ENCODE measurements around the gene EVL.

The EVL gene

DNA sequence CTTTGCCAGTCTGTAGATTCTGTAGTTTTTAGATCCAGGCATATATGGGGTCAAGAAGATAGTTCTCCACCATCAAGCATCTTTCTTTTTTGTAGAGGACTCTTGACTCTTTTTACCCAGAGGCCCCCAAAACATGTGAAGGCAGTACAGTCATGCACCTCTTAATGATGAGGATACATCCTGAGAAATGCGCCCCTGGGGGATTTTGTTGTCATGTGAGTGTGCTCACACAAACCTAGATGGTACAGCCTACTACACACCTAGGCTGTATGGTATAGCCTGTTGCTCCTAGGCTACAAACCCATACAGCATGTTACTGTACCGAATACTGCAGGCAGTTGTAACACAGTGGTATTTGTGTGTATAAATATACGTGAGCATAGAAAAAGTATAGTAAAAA lies 23.0 kb downstream of the EVL start:
- TF ChIP-seq EZH2phosphoT487 (IDR thresholded peaks at IDR 0.05; ENCODE audit: low read depth): no peak
- TF ChIP-seq, protein P1, sequence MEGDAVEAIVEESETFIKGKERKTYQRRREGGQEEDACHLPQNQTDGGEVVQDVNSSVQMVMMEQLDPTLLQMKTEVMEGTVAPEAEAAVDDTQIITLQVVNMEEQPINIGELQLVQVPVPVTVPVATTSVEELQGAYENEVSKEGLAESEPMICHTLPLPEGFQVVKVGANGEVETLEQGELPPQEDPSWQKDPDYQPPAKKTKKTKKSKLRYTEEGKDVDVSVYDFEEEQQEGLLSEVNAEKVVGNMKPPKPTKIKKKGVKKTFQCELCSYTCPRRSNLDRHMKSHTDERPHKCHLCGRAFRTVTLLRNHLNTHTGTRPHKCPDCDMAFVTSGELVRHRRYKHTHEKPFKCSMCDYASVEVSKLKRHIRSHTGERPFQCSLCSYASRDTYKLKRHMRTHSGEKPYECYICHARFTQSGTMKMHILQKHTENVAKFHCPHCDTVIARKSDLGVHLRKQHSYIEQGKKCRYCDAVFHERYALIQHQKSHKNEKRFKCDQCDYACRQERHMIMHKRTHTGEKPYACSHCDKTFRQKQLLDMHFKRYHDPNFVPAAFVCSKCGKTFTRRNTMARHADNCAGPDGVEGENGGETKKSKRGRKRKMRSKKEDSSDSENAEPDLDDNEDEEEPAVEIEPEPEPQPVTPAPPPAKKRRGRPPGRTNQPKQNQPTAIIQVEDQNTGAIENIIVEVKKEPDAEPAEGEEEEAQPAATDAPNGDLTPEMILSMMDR (IDR thresholded peaks at IDR 0.05; ENCODE audit: low read depth, low read length): no peak
- Histone ChIP-seq H3K36me3 (replicated peaks; ENCODE audit: low read depth, low read length) (no peaks in the 10 kb centered on the region), H3K4me2 (ENCODE audit: low read length) (no peak overlapping the region), H3K9me3 (ENCODE audit: insufficient read depth, low read length) (no peaks in the 10 kb centered on the region), H3K27ac (ENCODE audit: low read length) (no peak overlapping the region), H3K79me2 (ENCODE audit: low read length) (no peaks in the 10 kb centered on the region), H3K4me3 (ENCODE audit: low read length) (no peak overlapping the region), H4K20me1 (ENCODE audit: insufficient read depth, low read length) (no peaks in the 10 kb centered on the region), H3K4me1 (ENCODE audit: low read length) (no peaks in the 10 kb centered on the region), H3K9ac (ENCODE audit: low read length) (no peak overlapping the region), H3K27me3 (ENCODE audit: low read depth, low read length) (no peaks in the 10 kb centered on the region), H2AFZ (ENCODE audit: low read depth, low read length) (no peak overlapping the region)

DNA sequence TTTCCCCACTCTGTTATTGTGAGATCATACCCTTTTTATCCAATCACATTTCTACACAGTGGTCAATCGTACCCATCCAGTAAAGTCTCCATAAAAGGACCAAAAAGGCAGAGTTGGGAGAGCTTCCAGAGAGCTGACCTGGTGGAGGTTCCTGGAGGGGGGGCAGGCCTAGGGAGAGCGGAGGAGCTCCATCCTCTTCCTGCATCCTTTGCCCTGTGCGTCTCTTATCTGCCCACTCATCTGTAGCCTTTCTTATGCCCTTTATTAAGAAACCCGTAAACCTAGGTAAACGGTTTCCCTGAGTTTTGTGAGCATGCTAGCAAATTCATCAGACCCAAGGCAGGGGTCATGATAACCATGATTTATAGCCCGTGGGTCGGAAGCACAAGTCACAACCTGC lies 26.2 kb downstream of the EVL start:
- H3K27me3 ChIP-seq (ENCODE audit: low read depth, low read length): no peaks in the 10 kb centered on the region
- no peak for TF ChIP-seq EZH2phosphoT487 (IDR thresholded peaks at IDR 0.05; ENCODE audit: low read depth)
- TF ChIP-seq, protein P1 (IDR thresholded peaks at IDR 0.05; ENCODE audit: low read depth, low read length): no peak
- no peak overlapping the region for H2AFZ ChIP-seq (ENCODE audit: low read depth, low read length)
- H4K20me1 ChIP-seq (ENCODE audit: insufficient read depth, low read length): no peaks in the 10 kb centered on the region
- H3K9me3 ChIP-seq (ENCODE audit: insufficient read depth, low read length): no peaks in the 10 kb centered on the region
- H3K79me2 ChIP-seq (ENCODE audit: low read length): no peaks in the 10 kb centered on the region
- no peak overlapping the region for H3K27ac ChIP-seq (ENCODE audit: low read length)
- H3K4me3 ChIP-seq (ENCODE audit: low read length): no peak overlapping the region
- no peaks in the 10 kb centered on the region for H3K36me3 ChIP-seq (replicated peaks; ENCODE audit: low read depth, low read length)
- no peak overlapping the region for H3K4me2 ChIP-seq (ENCODE audit: low read length)
- no peaks in the 10 kb centered on the region for H3K4me1 ChIP-seq (ENCODE audit: low read length)
- H3K9ac ChIP-seq (ENCODE audit: low read length): no peak overlapping the region

DNA sequence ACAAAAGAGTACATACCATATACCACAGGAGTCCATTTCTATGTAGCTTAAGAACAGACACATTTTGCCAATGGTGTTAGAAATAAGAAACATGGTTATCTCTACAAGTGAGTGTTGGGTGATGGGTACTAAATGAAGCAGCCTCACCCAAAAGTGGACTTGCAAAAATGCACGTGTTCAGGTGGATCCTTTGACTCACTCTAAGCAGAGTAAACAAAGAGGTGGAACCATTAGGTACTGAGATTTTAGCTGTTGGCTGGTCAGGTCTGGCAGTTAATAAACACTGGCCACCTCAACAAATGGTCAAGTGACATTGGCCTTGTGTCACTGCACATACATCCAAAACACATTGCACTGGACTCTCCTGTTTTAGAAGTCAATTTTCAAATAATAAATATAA lies 27.6 kb downstream of the EVL start:
- no peaks in the 10 kb centered on the region for H3K27me3 ChIP-seq (ENCODE audit: low read depth, low read length)
- no peak overlapping the region for H3K27ac ChIP-seq (ENCODE audit: low read length)
- H3K4me3 ChIP-seq (ENCODE audit: low read length): no peak overlapping the region
- no peaks in the 10 kb centered on the region for H3K9me3 ChIP-seq (ENCODE audit: insufficient read depth, low read length)
- H4K20me1 ChIP-seq (ENCODE audit: insufficient read depth, low read length): no peaks in the 10 kb centered on the region
- H3K4me1 ChIP-seq (ENCODE audit: low read length): no peaks in the 10 kb centered on the region
- no peak overlapping the region for H3K9ac ChIP-seq (ENCODE audit: low read length)
- H3K36me3 ChIP-seq (replicated peaks; ENCODE audit: low read depth, low read length): no peaks in the 10 kb centered on the region
- TF ChIP-seq, protein P1 (IDR thresholded peaks at IDR 0.05; ENCODE audit: low read depth, low read length): no peak
- TF ChIP-seq EZH2phosphoT487 (IDR thresholded peaks at IDR 0.05; ENCODE audit: low read depth): no peak
- H2AFZ ChIP-seq (ENCODE audit: low read depth, low read length): no peak overlapping the region
- no peak overlapping the region for H3K4me2 ChIP-seq (ENCODE audit: low read length)
- no peaks in the 10 kb centered on the region for H3K79me2 ChIP-seq (ENCODE audit: low read length)

DNA sequence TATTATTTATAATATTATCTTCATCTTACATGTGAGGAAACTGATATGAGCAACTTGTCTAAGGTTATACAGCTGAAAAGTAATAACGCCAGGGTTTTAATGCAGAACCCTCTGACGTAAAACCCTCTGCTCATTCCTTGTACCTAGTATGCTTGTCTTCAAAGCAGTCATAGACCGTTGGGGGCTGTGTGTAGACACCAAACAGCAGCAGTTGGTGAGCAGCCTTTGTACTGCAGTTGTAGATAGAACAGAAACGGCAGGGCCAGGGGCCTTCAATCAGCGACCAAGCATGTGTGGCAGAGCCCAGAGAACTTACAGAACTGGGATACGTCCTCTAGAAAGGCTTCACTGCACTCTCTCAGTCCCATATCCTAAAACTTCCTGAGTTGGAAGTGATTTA lies 28.1 kb downstream of the EVL start:
- Histone ChIP-seq H3K4me2 (ENCODE audit: low read length) (no peak overlapping the region), H3K9ac (ENCODE audit: low read length) (no peak overlapping the region), H2AFZ (ENCODE audit: low read depth, low read length) (no peak overlapping the region), H3K36me3 (replicated peaks; ENCODE audit: low read depth, low read length) (no peaks in the 10 kb centered on the region), H3K27ac (ENCODE audit: low read length) (no peak overlapping the region), H3K4me1 (ENCODE audit: low read length) (no peaks in the 10 kb centered on the region), H3K27me3 (ENCODE audit: low read depth, low read length) (no peaks in the 10 kb centered on the region), H3K4me3 (ENCODE audit: low read length) (no peak overlapping the region), H4K20me1 (ENCODE audit: insufficient read depth, low read length) (no peaks in the 10 kb centered on the region), H3K9me3 (ENCODE audit: insufficient read depth, low read length) (no peaks in the 10 kb centered on the region), H3K79me2 (ENCODE audit: low read length) (no peaks in the 10 kb centered on the region)
- TF ChIP-seq, protein P1 (IDR thresholded peaks at IDR 0.05; ENCODE audit: low read depth, low read length): no peak
- TF ChIP-seq EZH2phosphoT487 (IDR thresholded peaks at IDR 0.05; ENCODE audit: low read depth): no peak
